ENCODE measurements around the gene FRMD4A.

FRMD4A gene
- 0.16 to 2.3 (median 0.67) reads per million in 3 experiments for total RNA-seq

- no peak for DNase-seq
Measured at GRCh38 chr10:14330388-14331061, at the start of gene FRMD4A. Gene FRMD4A, minus strand, starts transcription at chr10:14330924.

GRCh38 chr10:14379556-14380280 is 49.0 kb upstream of the FRMD4A start:
- no peak for DNase-seq

GRCh38 chr10:14378387-14378960 is 47.8 kb upstream of the FRMD4A start:
- DNase-seq: no peak

- no peak for DNase-seq
Measured at GRCh38 chr10:14377591-14378175, 47.0 kb upstream of the FRMD4A start.

GRCh38 chr10:14374745-14375445 is 44.2 kb upstream of the FRMD4A start:
- DNase-seq: no peak

- DNase-seq: no peak
Measured at GRCh38 chr10:14372606-14373005, 41.9 kb upstream of the FRMD4A start.

GRCh38 chr10:14371581-14371980 is 40.9 kb upstream of the FRMD4A start:
- DNase-seq: no peak

- no peak for DNase-seq
Measured at GRCh38 chr10:14370894-14371293, 40.2 kb upstream of the FRMD4A start.

- DNase-seq: no peak
Measured at GRCh38 chr10:14369906-14370305, 39.2 kb upstream of the FRMD4A start.

- DNase-seq: no peak
Measured at GRCh38 chr10:14366760-14367159, 36.0 kb upstream of the FRMD4A start.

GRCh38 chr10:14365266-14365665 is 34.5 kb upstream of the FRMD4A start:
- DNase-seq: no peak

GRCh38 chr10:14362104-14362503 is 31.4 kb upstream of the FRMD4A start:
- DNase-seq: no peak

GRCh38 chr10:14360961-14361360 is 30.2 kb upstream of the FRMD4A start:
- DNase-seq: no peak

GRCh38 chr10:14360515-14360914 is 29.8 kb upstream of the FRMD4A start:
- no peak for DNase-seq

GRCh38 chr10:14358886-14359573 is 28.3 kb upstream of the FRMD4A start:
- DNase-seq: no peak

GRCh38 chr10:14356921-14357320 is 26.2 kb upstream of the FRMD4A start:
- no peak for DNase-seq

GRCh38 chr10:14355750-14356149 is 25.0 kb upstream of the FRMD4A start:
- DNase-seq: no peak

GRCh38 chr10:14353291-14353913 is 22.7 kb upstream of the FRMD4A start:
- no peak for DNase-seq

- no peak for DNase-seq
Measured at GRCh38 chr10:14350006-14350405, 19.3 kb upstream of the FRMD4A start.

- no peak for DNase-seq
Measured at GRCh38 chr10:14349081-14349480, 18.4 kb upstream of the FRMD4A start.

- DNase-seq: no peak
Measured at GRCh38 chr10:14345262-14345661, 14.5 kb upstream of the FRMD4A start.

Data from central memory CD4-positive, alpha-beta T cell (primary cell).